NB4 (cell line): Measurements from ENCODE around the gene FABP6.

Experiments used
- DNase-seq: peaks from one replicate; pipeline ENCODE4 v3.0.0; 2010; ENCODE audit warnings: low read depth
- H3K4me3 ChIP-seq: one replicate; pipeline ENCODE4 v1.5.1; 2011; ENCODE audit warnings: mild to moderate bottlenecking, low read depth, low read length, moderate library complexity
- MYC ChIP-seq: IDR thresholded peaks from 2 replicates; pipeline ENCODE4 v1.6.1; 2011; ENCODE audit warnings: low read depth, low read length
- POLR2A ChIP-seq: IDR thresholded peaks from 2 replicates; pipeline ENCODE4 v1.6.1; 2011; ENCODE audit warnings: mild to moderate bottlenecking; ENCODE audit not compliant: insufficient read length; ENCODE audit errors: extremely low read depth
- TF ChIP-seq, protein P1 (sequence below): IDR thresholded peaks from 2 replicates; pipeline ENCODE4 v1.6.1; 2011; ENCODE audit warnings: low read depth, low read length
- TF ChIP-seq, protein P2 (sequence below): IDR thresholded peaks from one replicate; pipeline ENCODE4 v1.5.1; 2012; ENCODE audit warnings: low read depth, low read length

The FABP6 gene

DNA sequence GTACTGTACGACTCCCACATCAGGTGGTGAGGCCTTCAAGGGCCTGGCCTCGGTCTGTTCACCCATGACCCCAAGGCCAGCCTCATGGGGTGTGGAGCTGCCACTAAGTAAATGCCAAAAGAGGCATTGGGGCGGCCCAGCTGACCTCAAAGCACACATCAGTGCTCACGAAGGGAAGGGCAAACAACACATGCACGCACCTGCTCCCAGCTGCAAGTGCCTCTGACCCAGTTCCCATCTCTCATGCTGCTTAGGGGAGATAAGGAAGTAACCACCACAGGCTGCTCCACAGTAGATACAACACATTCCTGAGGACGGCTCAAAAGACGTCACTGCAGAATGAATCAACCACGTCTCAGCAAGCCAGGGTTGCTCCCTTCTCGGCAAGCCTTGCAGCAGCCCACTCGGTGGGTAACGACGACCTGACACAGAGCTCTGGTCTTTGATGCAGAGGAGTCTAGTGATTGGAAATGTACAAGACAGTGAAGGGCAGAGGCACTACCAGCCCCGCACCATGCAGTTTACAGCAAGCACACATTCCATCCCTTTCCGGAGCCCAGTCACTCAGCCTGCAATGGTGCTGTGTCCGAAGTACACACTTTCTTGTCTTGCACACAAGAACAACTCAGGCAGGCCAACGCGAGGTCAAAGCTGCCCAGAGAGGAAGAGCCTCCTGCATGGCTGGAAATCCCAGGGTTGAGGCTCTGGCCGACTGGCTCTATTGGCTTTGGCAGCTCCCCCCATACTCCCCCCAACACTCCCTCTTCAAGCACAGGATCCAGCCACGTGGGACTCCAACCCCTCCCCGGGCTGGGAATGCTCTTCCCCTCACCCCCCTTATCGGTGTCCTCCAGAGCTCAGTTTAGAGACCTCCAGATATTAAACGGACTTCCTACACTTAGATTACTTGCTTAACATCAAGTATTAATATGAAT is 31.8 kb downstream of the FABP6 start:
- TF ChIP-seq MYC = peak; percentile 63; the same call in 1 of the 2 replicates
- no peak for TF ChIP-seq POLR2A
- TF ChIP-seq, protein P1, sequence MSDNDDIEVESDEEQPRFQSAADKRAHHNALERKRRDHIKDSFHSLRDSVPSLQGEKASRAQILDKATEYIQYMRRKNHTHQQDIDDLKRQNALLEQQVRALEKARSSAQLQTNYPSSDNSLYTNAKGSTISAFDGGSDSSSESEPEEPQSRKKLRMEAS = peak; percentile 71
- TF ChIP-seq, protein P2, sequence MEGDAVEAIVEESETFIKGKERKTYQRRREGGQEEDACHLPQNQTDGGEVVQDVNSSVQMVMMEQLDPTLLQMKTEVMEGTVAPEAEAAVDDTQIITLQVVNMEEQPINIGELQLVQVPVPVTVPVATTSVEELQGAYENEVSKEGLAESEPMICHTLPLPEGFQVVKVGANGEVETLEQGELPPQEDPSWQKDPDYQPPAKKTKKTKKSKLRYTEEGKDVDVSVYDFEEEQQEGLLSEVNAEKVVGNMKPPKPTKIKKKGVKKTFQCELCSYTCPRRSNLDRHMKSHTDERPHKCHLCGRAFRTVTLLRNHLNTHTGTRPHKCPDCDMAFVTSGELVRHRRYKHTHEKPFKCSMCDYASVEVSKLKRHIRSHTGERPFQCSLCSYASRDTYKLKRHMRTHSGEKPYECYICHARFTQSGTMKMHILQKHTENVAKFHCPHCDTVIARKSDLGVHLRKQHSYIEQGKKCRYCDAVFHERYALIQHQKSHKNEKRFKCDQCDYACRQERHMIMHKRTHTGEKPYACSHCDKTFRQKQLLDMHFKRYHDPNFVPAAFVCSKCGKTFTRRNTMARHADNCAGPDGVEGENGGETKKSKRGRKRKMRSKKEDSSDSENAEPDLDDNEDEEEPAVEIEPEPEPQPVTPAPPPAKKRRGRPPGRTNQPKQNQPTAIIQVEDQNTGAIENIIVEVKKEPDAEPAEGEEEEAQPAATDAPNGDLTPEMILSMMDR = no peak
- H3K4me3 ChIP-seq = no peak overlapping the region
- DNase-seq = peak; percentile 90

DNA sequence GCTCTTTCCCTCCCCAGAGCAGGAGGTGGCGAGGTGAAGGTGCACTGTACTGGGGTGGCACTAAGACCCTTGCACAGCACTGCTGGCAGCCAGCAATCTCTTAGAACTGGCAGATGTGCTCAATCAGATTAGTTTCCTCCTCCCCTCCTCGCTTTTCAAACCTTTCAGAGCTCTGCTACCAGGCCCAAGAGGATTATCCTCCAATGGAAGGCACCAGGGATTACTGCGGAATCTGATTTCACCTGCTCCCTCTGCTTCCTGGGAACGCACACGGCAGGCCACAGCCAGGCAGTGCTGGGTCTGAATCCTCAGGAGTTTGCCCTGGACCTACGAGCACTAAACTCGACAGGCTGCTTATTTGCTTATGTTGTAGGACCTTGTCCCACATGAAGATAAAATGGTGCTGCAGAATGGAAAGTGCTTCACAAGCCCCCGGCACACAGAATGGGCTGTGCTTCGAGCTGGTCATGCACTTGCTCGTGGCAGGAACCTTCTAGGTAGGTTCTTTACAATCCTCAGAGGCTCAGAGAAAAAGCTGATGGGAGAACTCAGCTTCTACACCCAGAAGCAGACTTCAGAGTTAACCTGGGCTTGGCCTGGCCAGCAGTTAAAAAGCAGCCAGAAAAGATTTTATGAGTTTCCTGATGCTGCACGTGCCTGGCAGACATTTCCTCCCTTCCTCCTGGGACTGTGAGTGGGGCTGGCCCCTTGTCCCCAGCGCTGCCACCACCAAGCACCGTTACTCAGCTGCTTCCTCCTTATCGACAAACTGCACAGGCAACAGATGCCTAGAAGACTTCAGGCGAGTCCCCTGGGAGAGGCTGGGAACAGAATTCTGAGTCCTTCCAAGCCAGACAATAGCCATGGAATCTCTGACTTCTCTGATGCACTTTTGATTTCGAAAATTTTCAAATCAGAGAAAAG is 33.1 kb downstream of the FABP6 start:
- TF ChIP-seq, protein P1 = peak; percentile 95
- TF ChIP-seq, protein P2 = no peak
- TF ChIP-seq MYC = peak; percentile 93
- no peak for TF ChIP-seq POLR2A
- no peak overlapping the region for H3K4me3 ChIP-seq
- DNase-seq = peak; percentile 94

DNA sequence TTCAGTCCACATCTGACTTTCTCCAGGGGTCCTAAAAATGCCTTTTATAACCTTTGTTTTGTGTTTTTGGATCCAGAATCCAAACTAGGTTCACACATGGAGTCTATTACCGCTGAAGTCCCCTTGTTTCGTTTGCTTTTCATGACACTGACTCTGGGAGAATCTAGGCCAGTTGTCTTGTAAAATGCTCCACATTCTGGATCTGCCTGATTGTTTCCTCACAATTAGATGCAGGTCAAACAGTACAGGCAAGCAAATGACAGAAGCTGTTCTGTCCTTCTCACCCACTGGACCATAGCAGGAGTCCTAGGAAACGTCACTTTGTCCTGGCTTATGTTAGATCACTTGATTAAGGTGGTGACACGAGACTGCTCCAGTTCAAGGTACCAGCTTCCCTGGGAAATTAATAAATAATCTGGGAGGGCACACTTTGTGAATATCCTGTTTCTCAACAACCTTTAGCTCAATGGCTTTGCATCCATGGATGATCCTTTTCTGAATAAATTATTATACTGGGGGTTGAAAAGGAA is 34.1 kb downstream of the FABP6 start:
- TF ChIP-seq, protein P2 = no peak
- TF ChIP-seq POLR2A (no peak), MYC (no peak)
- TF ChIP-seq, protein P1 = no peak
- DNase-seq = no peak
- no peak overlapping the region for H3K4me3 ChIP-seq

DNA sequence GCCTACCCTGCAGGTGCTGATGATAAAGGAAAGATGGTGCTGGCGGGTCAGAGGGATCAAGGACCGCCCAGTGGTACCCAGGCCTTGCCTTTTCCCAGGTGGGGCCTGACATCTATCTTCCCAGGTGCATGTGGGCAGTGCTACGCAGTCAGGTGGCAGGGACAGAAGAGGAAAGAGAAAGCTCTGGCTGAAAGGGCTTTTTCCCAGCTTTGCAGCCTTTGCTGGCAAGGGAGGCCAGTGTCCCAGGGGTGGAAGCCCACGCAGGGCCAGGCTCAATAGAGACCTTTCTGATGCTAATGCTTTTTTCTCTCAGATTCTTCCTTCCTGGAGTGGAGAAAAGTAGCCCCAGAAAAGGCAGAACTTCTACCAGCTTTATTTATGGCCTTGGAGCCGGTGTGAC is 36.7 kb downstream of the FABP6 start:
- no peak for DNase-seq
- TF ChIP-seq POLR2A = no peak
- TF ChIP-seq, protein P2 = no peak
- TF ChIP-seq, protein P1 = no peak
- TF ChIP-seq MYC = no peak
- no peak overlapping the region for H3K4me3 ChIP-seq

DNA sequence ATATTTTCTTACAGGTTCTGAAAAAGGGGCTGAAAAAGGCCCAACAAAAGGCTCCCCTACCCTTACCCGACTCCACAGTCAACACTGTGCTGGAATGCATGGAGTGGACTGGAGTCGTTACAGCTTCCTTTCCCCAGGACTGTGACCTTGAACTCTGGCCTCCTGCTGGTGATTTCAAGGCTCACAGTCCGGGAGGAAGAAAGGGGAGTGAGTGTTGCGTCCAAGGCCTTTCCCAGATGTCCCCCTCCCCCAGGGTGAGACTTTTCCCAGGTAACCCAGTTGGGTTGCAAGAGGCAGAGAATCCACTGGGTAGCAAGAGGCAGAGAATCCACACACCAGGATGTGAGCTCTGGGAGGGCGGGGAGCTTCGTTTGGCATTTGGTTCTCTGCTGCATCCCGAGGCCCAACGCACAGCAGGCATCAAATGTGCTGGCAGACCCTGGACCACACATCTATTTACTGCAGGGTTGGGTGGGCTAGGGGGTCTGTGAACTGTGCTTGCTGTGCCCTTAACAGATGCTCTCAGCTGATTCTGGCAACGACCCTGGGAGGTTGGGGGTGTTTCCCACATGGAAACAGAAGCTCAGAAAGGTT is 37.5 kb downstream of the FABP6 start:
- H3K4me3 ChIP-seq = no peak overlapping the region
- no peak for TF ChIP-seq MYC
- no peak for TF ChIP-seq POLR2A
- TF ChIP-seq, protein P2 = no peak
- TF ChIP-seq, protein P1 = no peak
- no peak for DNase-seq
